K562 (cell line): ENCODE data around the gene PRRC2B. TPM values are rescaled to one million over a fixed set of nuclear protein-coding genes. Genes with fewer than 3 reads are reported as not detected.

Source experiments
- CBX8 ChIP-seq: fragments of 200-600 bp; sonication (generic); IDR thresholded peaks from 2 replicates; pipeline ENCODE4 v1.6.1; 2012; ENCODE audit warnings: borderline replicate concordance, mixed run types, low read depth, mild to moderate bottlenecking, moderate library complexity, mixed read lengths, low read length, control low read depth, inconsistent platforms; ENCODE audit not compliant: poor library complexity, severe bottlenecking; ENCODE audit errors: extremely low read depth
- CHD4 ChIP-seq: fragments of 200-600 bp; sonication (generic); IDR thresholded peaks from 3 replicates; pipeline ENCODE4 v1.6.1; 2012; ENCODE audit warnings: low read depth, mild to moderate bottlenecking, mixed read lengths, low read length, inconsistent platforms; ENCODE audit not compliant: insufficient read depth, insufficient replicate concordance, poor library complexity, severe bottlenecking
- CREM ChIP-seq: IDR thresholded peaks from 2 replicates; pipeline ENCODE4 v1.6.1; 2014; ENCODE audit warnings: antibody characterized with exemption, low read depth
- DNMT1 ChIP-seq: fragments of 450-650 bp; IDR thresholded peaks from 2 replicates; pipeline ENCODE4 v1.6.1; 2016; ENCODE audit warnings: antibody characterized with exemption, mild to moderate bottlenecking
- DPF2 ChIP-seq: fragments of 450-650 bp; IDR thresholded peaks from 2 replicates; pipeline ENCODE4 v1.6.1; 2016
- HNRNPL ChIP-seq: fragments of 200-400 bp; formaldehyde crosslinking; IDR thresholded peaks from 2 replicates; pipeline ENCODE4 v1.6.1; 2017; ENCODE audit warnings: low read depth, mild to moderate bottlenecking, low read length
- IRF9 ChIP-seq: fragments of 450-650 bp; IDR thresholded peaks from 2 replicates; pipeline ENCODE4 v1.6.1; 2016; ENCODE audit warnings: missing biosample characterization, missing genetic modification characterization
- PRPF4 ChIP-seq: fragments of 200-400 bp; formaldehyde crosslinking; IDR thresholded peaks from one replicate; pipeline ENCODE4 v1.6.1; 2017; ENCODE audit warnings: low read length, low read depth, mild to moderate bottlenecking; ENCODE audit not compliant: insufficient read depth, poor library complexity, severe bottlenecking
- RUNX1 ChIP-seq: sonication (generic); IDR thresholded peaks from 2 replicates; pipeline ENCODE4 v1.6.1; 2016; ENCODE audit warnings: antibody characterized with exemption, low read depth
- SAP30 ChIP-seq: fragments of 200-600 bp; sonication (generic); IDR thresholded peaks from 2 replicates; pipeline ENCODE4 v1.6.1; 2012; ENCODE audit warnings: borderline replicate concordance, low read depth, mild to moderate bottlenecking, moderate library complexity, low read length, control low read depth, inconsistent platforms; ENCODE audit not compliant: insufficient read depth, poor library complexity, severe bottlenecking
- SMAD4 ChIP-seq: fragments of 250-450 bp; sonication (Bioruptor Pico); conservative IDR thresholded peaks from 2 replicates; pipeline ENCODE4 v1.8.0; 2021; ENCODE audit warnings: inconsistent platforms, mild to moderate bottlenecking, moderate library complexity
- SMARCE1 ChIP-seq: fragments of 450-650 bp; IDR thresholded peaks from 2 replicates; pipeline ENCODE4 v1.7.1; 2016; ENCODE audit warnings: mild to moderate bottlenecking
- TAL1 ChIP-seq: fragments of 450-650 bp; IDR thresholded peaks from 2 replicates; pipeline ENCODE4 v1.6.1; 2016; ENCODE audit warnings: mild to moderate bottlenecking
- TEAD1 ChIP-seq, 2 experiments: fragments of 450-650 bp in 1 of 2; sonication (generic) in 1 of 2; formaldehyde crosslinking; IDR thresholded peaks; 2 replicates each; pipeline versions ENCODE4 v1.4.0 to v1.8.0; 2020 to 2022; ENCODE audit warnings: mild to moderate bottlenecking in 2 of 2, missing genetic modification reagents in 1 of 2
- THAP7 ChIP-seq: fragments of 250-450 bp; sonication (Bioruptor Pico); IDR thresholded peaks from 2 replicates; pipeline ENCODE4 v1.5.0; 2021
- U2AF2 ChIP-seq: fragments of 200-400 bp; formaldehyde crosslinking; optimal IDR thresholded peaks from 2 replicates; pipeline ENCODE3; 2017; ENCODE audit warnings: low read depth, mild to moderate bottlenecking, low read length
- VEZF1 ChIP-seq: fragments of 200-800 bp; sonication (Bioruptor generic); IDR thresholded peaks from 2 replicates; pipeline ENCODE4 v1.6.1; 2017; ENCODE audit warnings: missing genetic modification characterization, missing compliant biosample characterization
- ZKSCAN3 ChIP-seq: fragments of 250-450 bp; sonication (Bioruptor Pico); IDR thresholded peaks from 2 replicates; pipeline ENCODE4 v1.4.0; 2020
- ZNF224 ChIP-seq: sonication (generic); formaldehyde crosslinking; IDR thresholded peaks from 2 replicates; pipeline ENCODE4 v1.8.0; 2022; ENCODE audit warnings: mild to moderate bottlenecking, missing genetic modification reagents
- ZNF589 ChIP-seq: fragments of 200-800 bp; sonication (Bioruptor generic); IDR thresholded peaks from 2 replicates; pipeline ENCODE4 v1.6.1; 2016; ENCODE audit warnings: low read depth, missing genetic modification characterization, missing compliant biosample characterization
- ZNF766 ChIP-seq: fragments of 200-800 bp; sonication (Bioruptor generic); conservative IDR thresholded peaks from 2 replicates; pipeline ENCODE4 v1.6.1; 2016; ENCODE audit warnings: missing genetic modification characterization, missing compliant biosample characterization
- ZZZ3 ChIP-seq: fragments of 450-650 bp; IDR thresholded peaks from 2 replicates; pipeline ENCODE4 v1.6.1; 2016; ENCODE audit warnings: antibody characterized with exemption, mild to moderate bottlenecking, moderate library complexity
- polyA plus RNA-seq, 8 experiments: library from polyadenylated mRNA; depleted of rRNA in 4 of 8; stranded (reverse) in 5 of 8; unstranded in 3 of 8; fragments of >200 nt; fragmentation: Nextera tagmentation in 2 of 8; fragmentation: Illumina TruSeq in 1 of 8; extraction: Ambion mirVana in 2 of 8; extraction: Trizol in 1 of 8; gene quantifications; 2 replicates each; pipeline versions ENCODE4 v1.2.1 to v1.2.3, GENCODE V29; 2011 to 2014; ENCODE audit warnings: inconsistent platforms in 1 of 8, missing spikeins in 1 of 8
- total RNA-seq, 7 experiments: library from RNA; depleted of rRNA in 6 of 7; stranded (reverse); fragments of >200 nt in 6 of 7; fragmentation: Illumina TruSeq in 2 of 7; extraction: Trizol in 2 of 7; gene quantifications; 2 replicates each; pipeline versions ENCODE4 v1.2.1 to v1.2.3, GENCODE V29; 2011 to 2021; ENCODE audit warnings: low replicate concordance in 1 of 7
- TF ChIP-seq, protein P1 (sequence below), 2 experiments: IDR thresholded peaks; 2 replicates each; pipeline ENCODE4 v1.6.1; 2012; ENCODE audit warnings: improper control_type of control experiment in 2 of 2, low read depth in 2 of 2, low read length in 2 of 2, borderline replicate concordance in 1 of 2

PRRC2B gene
- total and polyA plus RNA-seq, 9 of the 15 experiments (the other 6 are each of a cell fraction or from before 2014, with no cell fraction given): 0.34 to 125 (median 30.9) TPM

GRCh38 chr9:131394464-131395156 lies 724 bp downstream of the PRRC2B start (continued):
- TF ChIP-seq, protein P1, sequence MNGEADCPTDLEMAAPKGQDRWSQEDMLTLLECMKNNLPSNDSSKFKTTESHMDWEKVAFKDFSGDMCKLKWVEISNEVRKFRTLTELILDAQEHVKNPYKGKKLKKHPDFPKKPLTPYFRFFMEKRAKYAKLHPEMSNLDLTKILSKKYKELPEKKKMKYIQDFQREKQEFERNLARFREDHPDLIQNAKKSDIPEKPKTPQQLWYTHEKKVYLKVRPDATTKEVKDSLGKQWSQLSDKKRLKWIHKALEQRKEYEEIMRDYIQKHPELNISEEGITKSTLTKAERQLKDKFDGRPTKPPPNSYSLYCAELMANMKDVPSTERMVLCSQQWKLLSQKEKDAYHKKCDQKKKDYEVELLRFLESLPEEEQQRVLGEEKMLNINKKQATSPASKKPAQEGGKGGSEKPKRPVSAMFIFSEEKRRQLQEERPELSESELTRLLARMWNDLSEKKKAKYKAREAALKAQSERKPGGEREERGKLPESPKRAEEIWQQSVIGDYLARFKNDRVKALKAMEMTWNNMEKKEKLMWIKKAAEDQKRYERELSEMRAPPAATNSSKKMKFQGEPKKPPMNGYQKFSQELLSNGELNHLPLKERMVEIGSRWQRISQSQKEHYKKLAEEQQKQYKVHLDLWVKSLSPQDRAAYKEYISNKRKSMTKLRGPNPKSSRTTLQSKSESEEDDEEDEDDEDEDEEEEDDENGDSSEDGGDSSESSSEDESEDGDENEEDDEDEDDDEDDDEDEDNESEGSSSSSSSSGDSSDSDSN (IDR thresholded peaks at IDR 0.05; ENCODE audit: borderline replicate concordance in 1 of 2, low read depth in 2 of 2, low read length in 2 of 2): peak in 1 of 2 experiments; percentile 74; a peak in 1 of 4 replicates
- TF ChIP-seq DNMT1 (no peak), ZZZ3 (no peak), VEZF1 (peak; percentile 37; the same call in 1 of the 2 replicates), SMAD4 (peak; percentile 13), DPF2 (peak; percentile 33; the same call in 1 of the 2 replicates), IRF9 (tag) (no peak), TAL1 (no peak), TEAD1 (CRISPR knock-in tag; IDR thresholded peaks at IDR 0.05) (no peak), ZNF589 (CRISPR knock-in tag) (no peak), HNRNPL (no peak), SMARCE1 (0 out of 2 replicates have a peak, but pooled peaks have one; percentile 34), CBX8 (no peak), RUNX1 (no peak), ZNF224 (CRISPR knock-in tag) (no peak), PRPF4 (peak; percentile 21), U2AF2 (no peak), ZKSCAN3 (CRISPR knock-in tag) (no peak), ZNF766 (CRISPR knock-in tag) (no peak), CHD4 (no peak), CREM (no peak), SAP30 (peak; percentile 50), THAP7 (CRISPR knock-in tag) (no peak)
